SK-N-MC (cell line): ENCODE data around the gene GRIA1.

Experiments used
- EZH2 ChIP-seq: fragments of 200-600 bp; sonication (generic); IDR thresholded peaks from one replicate; pipeline ENCODE4 v1.6.1; 2017; ENCODE audit warnings: antibody characterized with exemption
- POLR2AphosphoS5 ChIP-seq: IDR thresholded peaks from 2 replicates; pipeline ENCODE4 v1.6.1; 2012; ENCODE audit warnings: mild to moderate bottlenecking, low read depth, low read length, borderline replicate concordance

DNA sequence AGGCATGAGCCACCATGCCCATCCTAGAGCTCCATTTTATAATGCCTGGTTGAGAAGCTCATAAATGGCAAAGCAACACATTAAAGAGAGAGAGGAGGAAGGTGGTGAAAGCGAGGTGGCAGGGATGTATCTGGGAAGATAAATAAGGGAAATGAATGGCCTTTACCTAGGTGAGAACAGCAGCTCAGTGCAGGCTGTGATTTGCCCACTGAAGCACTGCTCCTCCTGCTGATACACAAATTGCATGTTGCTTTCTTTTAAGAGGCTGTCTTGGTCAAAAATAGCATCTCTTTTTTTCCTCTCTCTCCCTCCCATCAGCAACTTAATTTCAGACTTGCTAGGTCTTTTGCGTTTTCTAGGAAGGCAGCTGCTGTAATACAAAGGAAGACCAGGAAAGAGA lies 289.4 kb downstream of the GRIA1 start:
- no peak for TF ChIP-seq EZH2
- no peak for TF ChIP-seq POLR2AphosphoS5
